H1 (cell line): ENCODE results near the gene EFCAB6. TPM values are rescaled to one million over a fixed set of nuclear protein-coding genes. Genes with fewer than 3 reads are reported as not detected.

Experiments used
- CTCF ChIA-PET: fragments of 300-600 bp; sonication (Branson Sonifier 250); formaldehyde crosslinking; loops from one replicate; lab custom pipeline; 2021; ENCODE audit not compliant: partially characterized antibody; lab: Charles Lee
- POLR2A ChIA-PET: fragments of 300-600 bp; sonication (Branson Sonifier 250); formaldehyde crosslinking; loops from one replicate; lab custom pipeline; 2021; ENCODE audit warnings: inconsistent platforms; ENCODE audit not compliant: partially characterized antibody; lab: Charles Lee
- DNase-seq, 2 experiments: peaks; one replicate each; pipeline versions ENCODE4 v3.0.0 to v3.0.0-alpha.2; 2010 to 2022; ENCODE audit warnings: low spot score in 2 of 2, low read depth in 1 of 2, mixed read lengths in 1 of 2
- FAIRE-seq: peaks from 2 replicates; lab custom pipeline; 2011; peaks lifted over from hg19 to GRCh38; lab: Jason Lieb, UNC
- H2AFZ ChIP-seq: 2 replicates; pipeline ENCODE4 v1.8.1; 2012; ENCODE audit warnings: low read length, inconsistent platforms
- H2AK5ac ChIP-seq: 2 replicates; pipeline ENCODE4 v1.6.1; 2013; ENCODE audit warnings: low read depth, low read length
- H2BK120ac ChIP-seq: replicated peaks from 2 replicates; pipeline ENCODE3; 2013; ENCODE audit warnings: low read depth, low read length, inconsistent platforms
- H2BK12ac ChIP-seq: 2 replicates; pipeline ENCODE4 v1.6.1; 2013; ENCODE audit warnings: low read depth, low read length
- H2BK15ac ChIP-seq: 2 replicates; pipeline ENCODE4 v1.6.1; 2013; ENCODE audit warnings: low read length
- H2BK20ac ChIP-seq: 2 replicates; pipeline ENCODE4 v1.6.1; 2013; ENCODE audit warnings: low read length
- H2BK5ac ChIP-seq: 2 replicates; pipeline ENCODE4 v1.6.1; 2013; ENCODE audit warnings: low read depth, low read length
- H3K14ac ChIP-seq: 2 replicates; pipeline ENCODE4 v1.6.1; 2013; ENCODE audit warnings: inconsistent platforms; ENCODE audit not compliant: insufficient read length
- H3K18ac ChIP-seq: 2 replicates; pipeline ENCODE4 v1.6.1; 2013; ENCODE audit warnings: low read length; ENCODE audit errors: extremely low read depth
- H3K23ac ChIP-seq: 2 replicates; pipeline ENCODE4 v1.6.1; 2013; ENCODE audit warnings: inconsistent platforms; ENCODE audit not compliant: insufficient read length
- H3K23me2 ChIP-seq: 2 replicates; pipeline ENCODE4 v1.6.1; 2013; ENCODE audit warnings: low read depth, low read length
- H3K27ac ChIP-seq: 2 replicates; pipeline ENCODE4 v1.6.1; 2011; ENCODE audit warnings: low read depth, low read length, inconsistent platforms
- H3K27me3 ChIP-seq, 4 experiments: replicated peaks in 1 of 4; 1 replicate in 1 of 4; 2 replicates in 3 of 4; pipeline versions ENCODE4 v1.6.1 to v1.8.1; 2011 to 2013; ENCODE audit warnings: low read length in 3 of 4, mild to moderate bottlenecking in 3 of 4, inconsistent platforms in 2 of 4, mixed read lengths in 2 of 4, moderate library complexity in 1 of 4; ENCODE audit not compliant: control insufficient read depth in 3 of 4, insufficient read depth in 3 of 4; ENCODE audit errors: extremely low read depth in 1 of 4
- H3K36me3 ChIP-seq, 4 experiments: 2 replicates each; pipeline versions ENCODE4 v1.6.1 to v1.8.1; 2011 to 2013; ENCODE audit warnings: mild to moderate bottlenecking in 4 of 4, low read length in 3 of 4, moderate library complexity in 2 of 4, control low read depth in 1 of 4, inconsistent platforms in 1 of 4; ENCODE audit not compliant: insufficient read depth in 4 of 4, control insufficient read depth in 2 of 4
- H3K4ac ChIP-seq: replicated peaks from 2 replicates; pipeline ENCODE3; 2013; ENCODE audit warnings: low read length, low read depth, mixed read lengths, inconsistent platforms; ENCODE audit not compliant: insufficient read length
- H3K4me1 ChIP-seq, 4 experiments: replicated peaks in 1 of 4; 1 replicate in 1 of 4; 2 replicates in 3 of 4; pipeline versions ENCODE4 v1.6.1 to v1.8.1; 2011 to 2013; ENCODE audit warnings: low read length in 3 of 4, inconsistent platforms in 2 of 4, mixed read lengths in 1 of 4; ENCODE audit not compliant: insufficient read depth in 4 of 4, control insufficient read depth in 3 of 4
- H3K4me2 ChIP-seq, 2 experiments: 2 replicates each; pipeline versions ENCODE4 v1.6.1 to v1.8.1; 2011 to 2013; ENCODE audit warnings: low read depth in 2 of 2, low read length in 2 of 2, control low read depth in 1 of 2, inconsistent platforms in 1 of 2, mild to moderate bottlenecking in 1 of 2; ENCODE audit not compliant: insufficient read depth in 1 of 2
- H3K4me3 ChIP-seq, 4 experiments: fragments of 200-600, 300-600 bp in 1 of 4; sonication (generic), shearing (Covaris generic), sonication (Bioruptor Twin) in 1 of 4; 2 replicates each; pipeline versions ENCODE4 v1.5.1 to v1.8.1; 2011 to 2016; ENCODE audit warnings: low read length in 4 of 4, low read depth in 3 of 4, control low read depth in 2 of 4, inconsistent platforms in 2 of 4, mild to moderate bottlenecking in 2 of 4, mixed read lengths in 1 of 4, moderate library complexity in 1 of 4; ENCODE audit not compliant: insufficient read depth in 2 of 4; ENCODE audit errors: extremely low read depth in 1 of 4
- H3K56ac ChIP-seq: replicated peaks from 2 replicates; pipeline ENCODE3; 2013; ENCODE audit warnings: low read depth, mild to moderate bottlenecking, mixed read lengths, low read length, inconsistent platforms; ENCODE audit not compliant: insufficient read length
- H3K79me1 ChIP-seq: 2 replicates; pipeline ENCODE4 v1.6.1; 2013; ENCODE audit warnings: low read depth, low read length, control low read depth
- H3K79me2 ChIP-seq, 2 experiments: 2 replicates each; pipeline versions ENCODE4 v1.6.1 to v1.8.1; 2012 to 2013; ENCODE audit warnings: low read length in 2 of 2, mild to moderate bottlenecking in 2 of 2, inconsistent platforms in 1 of 2; ENCODE audit not compliant: insufficient read depth in 2 of 2, control insufficient read depth in 1 of 2
- H3K9ac ChIP-seq, 4 experiments: replicated peaks in 1 of 4; 1 replicate in 1 of 4; 2 replicates in 3 of 4; pipeline versions ENCODE4 v1.6.1 to v1.8.1; 2011 to 2013; ENCODE audit warnings: low read depth in 3 of 4, low read length in 3 of 4, control low read depth in 2 of 4, mild to moderate bottlenecking in 2 of 4, moderate library complexity in 2 of 4, inconsistent platforms in 1 of 4; ENCODE audit errors: extremely low read depth in 1 of 4
- H3K9me3 ChIP-seq, 2 experiments: 2 replicates each; pipeline versions ENCODE4 v1.6.1 to v1.8.1; 2012 to 2013; ENCODE audit warnings: mild to moderate bottlenecking in 2 of 2, moderate library complexity in 2 of 2, control low read depth in 1 of 2, inconsistent platforms in 1 of 2, low read depth in 1 of 2, low read length in 1 of 2, mixed read lengths in 1 of 2; ENCODE audit not compliant: insufficient read depth in 2 of 2
- H4K20me1 ChIP-seq, 2 experiments: replicated peaks in 1 of 2; 2 replicates each; pipeline versions ENCODE3 to v1.8.1; 2011 to 2013; ENCODE audit warnings: inconsistent platforms in 2 of 2, low read length in 2 of 2, mild to moderate bottlenecking in 1 of 2; ENCODE audit not compliant: insufficient read depth in 2 of 2, control insufficient read depth in 1 of 2
- H4K5ac ChIP-seq: 2 replicates; pipeline ENCODE4 v1.6.1; 2013; ENCODE audit warnings: low read length, low read depth, mixed read lengths, inconsistent platforms; ENCODE audit not compliant: insufficient read length
- H4K8ac ChIP-seq: 2 replicates; pipeline ENCODE4 v1.8.0; 2013; ENCODE audit warnings: mild to moderate bottlenecking, moderate library complexity, low read length, inconsistent platforms; ENCODE audit not compliant: insufficient read depth; ENCODE audit errors: extremely low read depth
- H4K91ac ChIP-seq: replicated peaks from 2 replicates; pipeline ENCODE3; 2013; ENCODE audit warnings: low read length, mixed read lengths, inconsistent platforms; ENCODE audit not compliant: insufficient read length
- ATF3 ChIP-seq: IDR thresholded peaks from 2 replicates; pipeline ENCODE4 v1.6.1; 2011; ENCODE audit warnings: low read depth, mild to moderate bottlenecking, low read length; ENCODE audit not compliant: insufficient read depth
- BACH1 ChIP-seq: IDR thresholded peaks from 2 replicates; pipeline ENCODE4 v1.6.1; 2012; ENCODE audit warnings: low read length, improper control_type of control experiment
- BRCA1 ChIP-seq: IDR thresholded peaks from 2 replicates; pipeline ENCODE4 v1.6.1; 2012; ENCODE audit warnings: low read depth, low read length, improper control_type of control experiment
- CHD1 ChIP-seq: IDR thresholded peaks from 2 replicates; pipeline ENCODE4 v1.6.1; 2012; ENCODE audit warnings: low read depth, low read length, improper control_type of control experiment
- CHD2 ChIP-seq: IDR thresholded peaks from 2 replicates; pipeline ENCODE4 v1.6.1; 2012; ENCODE audit warnings: low read length, improper control_type of control experiment
- EGR1 ChIP-seq: IDR thresholded peaks from 2 replicates; pipeline ENCODE4 v1.6.1; 2011; ENCODE audit warnings: low read depth, low read length, borderline replicate concordance
- KDM1A ChIP-seq: fragments of 200-600, 300-600 bp; sonication (generic); IDR thresholded peaks from 2 replicates; pipeline ENCODE4 v1.7.1; 2016; ENCODE audit warnings: mild to moderate bottlenecking, low read length, borderline replicate concordance
- KDM5A ChIP-seq: fragments of 200-600 bp; IDR thresholded peaks from 2 replicates; pipeline ENCODE4 v1.7.1; 2012; ENCODE audit warnings: mild to moderate bottlenecking, low read length, inconsistent platforms, mixed read lengths
- MAX ChIP-seq: IDR thresholded peaks from 2 replicates; pipeline ENCODE4 v1.6.1; 2012; ENCODE audit warnings: inconsistent platforms
- POLR2A ChIP-seq, 2 experiments: IDR thresholded peaks; 1 replicate in 1 of 2; 2 replicates in 1 of 2; pipeline ENCODE4 v1.6.1; 2011; ENCODE audit warnings: low read depth in 2 of 2, low read length in 2 of 2, mild to moderate bottlenecking in 2 of 2; ENCODE audit errors: control extremely low read depth in 1 of 2
- POLR2AphosphoS5 ChIP-seq: IDR thresholded peaks from 2 replicates; pipeline ENCODE4 v1.6.1; 2011; ENCODE audit warnings: low read depth, low read length
- RNF2 ChIP-seq: fragments of 200-900, 300-1000 bp; sonication (generic); IDR thresholded peaks from 2 replicates; pipeline ENCODE4 v1.7.1; 2016; ENCODE audit warnings: borderline replicate concordance, low read depth, mild to moderate bottlenecking, antibody characterized with exemption, low read length; ENCODE audit not compliant: poor library complexity, severe bottlenecking; ENCODE audit errors: missing control alignments
- RXRA ChIP-seq: IDR thresholded peaks from 2 replicates; pipeline ENCODE4 v1.6.1; 2011; ENCODE audit warnings: low read depth, mild to moderate bottlenecking, low read length, moderate library complexity; ENCODE audit not compliant: insufficient read depth
- SAP30 ChIP-seq: fragments of 300-600 bp; sonication (generic); IDR thresholded peaks from 2 replicates; pipeline ENCODE4 v1.7.1; 2012; ENCODE audit warnings: low read length, moderate library complexity, mild to moderate bottlenecking, inconsistent platforms; ENCODE audit not compliant: insufficient read depth, insufficient replicate concordance
- SIRT6 ChIP-seq: IDR thresholded peaks from one replicate; pipeline ENCODE4 v1.7.1; 2012; ENCODE audit warnings: low read length, inconsistent platforms
- TAF7 ChIP-seq: optimal IDR thresholded peaks from 2 replicates; pipeline ENCODE3; 2011; ENCODE audit warnings: low read depth, mild to moderate bottlenecking, inconsistent platforms, low read length, moderate library complexity, borderline replicate concordance
- polyA plus RNA-seq, 7 experiments: library from polyadenylated mRNA; depleted of rRNA in 3 of 7; stranded (reverse) in 5 of 7; unstranded in 2 of 7; fragments of >200 nt in 5 of 7; fragments of 200-250 nt in 2 of 7; gene quantifications; 1 replicate in 5 of 7; 2 replicates in 1 of 7; 4 replicates in 1 of 7; pipeline versions ENCODE4 v1.2.1 to v1.2.3, GENCODE V29; 2011 to 2013; ENCODE audit warnings: missing spikeins in 2 of 7, mixed read lengths in 2 of 7
- total RNA-seq: library from RNA; stranded (reverse); fragmentation: NEBNext Ultra II Directional; extraction: Animal tissue kit (Norgen Biotek cat#: 25700); gene quantifications from 2 replicates; pipeline ENCODE4 v1.2.1, GENCODE V29; 2021

The EFCAB6 gene
- total and polyA plus RNA-seq, 2 of the 8 experiments (the other 6 are each of a cell fraction or from before 2014, with no cell fraction given): 0.32 to 1.7 TPM

- ChIA-PET CTCF (no interaction called here), POLR2A (no interaction called here)
- H3K18ac ChIP-seq: no peak overlapping the region
- H3K23ac ChIP-seq: no peak overlapping the region
- H2BK15ac ChIP-seq: no peak overlapping the region
- no peak overlapping the region for H2AK5ac ChIP-seq
- H3K4me2 ChIP-seq: no peak overlapping the region
- H4K91ac ChIP-seq: no peak overlapping the region
- H4K20me1 ChIP-seq: peaks cover 0 to 10% of the 10 kb centered on the region in 2 experiments
- no peaks in the 10 kb centered on the region; a peak in 2 of 7 replicates for H3K4me1 ChIP-seq
- no peak overlapping the region for H3K27ac ChIP-seq
- H4K8ac ChIP-seq: no peak overlapping the region
- no peak overlapping the region for H3K4ac ChIP-seq
- H3K4me3 ChIP-seq: no peak overlapping the region
- no peaks in the 10 kb centered on the region for H3K79me2 ChIP-seq
- H2BK12ac ChIP-seq: no peak overlapping the region
- DNase-seq (no peak), FAIRE-seq (no peak)
- no peak overlapping the region for H4K5ac ChIP-seq
- no peak overlapping the region for H3K9ac ChIP-seq
- H2BK20ac ChIP-seq: no peak overlapping the region
- no peaks in the 10 kb centered on the region; a peak in 1 of 8 replicates for H3K36me3 ChIP-seq
- no peaks in the 10 kb centered on the region for H3K27me3 ChIP-seq
- H2BK120ac ChIP-seq: no peak overlapping the region
- H3K23me2 ChIP-seq: peaks cover 28% of the 10 kb centered on the region; the same call in 1 of the 2 replicates
- no peaks in the 10 kb centered on the region; a peak in 1 of 4 replicates for H3K9me3 ChIP-seq
- no peak overlapping the region for H2AFZ ChIP-seq
- H2BK5ac ChIP-seq: no peak overlapping the region
- no peaks in the 10 kb centered on the region for H3K79me1 ChIP-seq
- no peak overlapping the region for H3K56ac ChIP-seq
- H3K14ac ChIP-seq: no peak overlapping the region
- TF ChIP-seq BRCA1: no peak
- no peak for TF ChIP-seq CHD1
- no peak for TF ChIP-seq TAF7
- TF ChIP-seq RNF2: no peak
- no peak for TF ChIP-seq RXRA
- no peak for TF ChIP-seq SAP30
- TF ChIP-seq BACH1: no peak
- TF ChIP-seq ATF3: no peak
- TF ChIP-seq POLR2AphosphoS5: no peak
- no peak for TF ChIP-seq EGR1
- TF ChIP-seq MAX: no peak
- no peak for TF ChIP-seq KDM5A
- TF ChIP-seq SIRT6: no peak
- TF ChIP-seq KDM1A: no peak
- no peak for TF ChIP-seq CHD2
- no peak for TF ChIP-seq POLR2A (IDR thresholded peaks at IDR 0.05; ENCODE audit: control extremely low read depth in 1 of 2, low read depth in 2 of 2, low read length in 2 of 2)
Measured at GRCh38 chr22:43508489-43508888, 303.6 kb downstream of the EFCAB6 start.
